ENCODE measurements around the gene TOMM34. TPM values are rescaled to one million over a fixed set of nuclear protein-coding genes. Genes with fewer than 3 reads are reported as not detected.

The TOMM34 gene
- total RNA-seq, 1 donor from 2014 or later, result 9.1 TPM

GRCh38 chr20:44936510-44936909 lies 23.7 kb downstream of the TOMM34 start:
- DNase-seq (ENCODE audit: low spot score), result no peak

- DNase-seq (ENCODE audit: low spot score), result no peak
Observed at GRCh38 chr20:44932916-44933315, 27.3 kb downstream of the TOMM34 start.

- DNase-seq (ENCODE audit: low spot score), result no peak
Observed at GRCh38 chr20:44931911-44932310, 28.3 kb downstream of the TOMM34 start.

GRCh38 chr20:44930517-44931168 lies 29.6 kb downstream of the TOMM34 start:
- no peak for DNase-seq (ENCODE audit: low spot score)

GRCh38 chr20:44928595-44928994 lies 31.6 kb downstream of the TOMM34 start:
- no peak for DNase-seq (ENCODE audit: low spot score)

- no peak for DNase-seq (ENCODE audit: low spot score)
Observed at GRCh38 chr20:44924541-44924940, 35.7 kb downstream of the TOMM34 start.

GRCh38 chr20:44921447-44921846 lies 38.8 kb downstream of the TOMM34 start:
- no peak for DNase-seq (ENCODE audit: low spot score)

GRCh38 chr20:44918761-44919160 lies 41.4 kb downstream of the TOMM34 start:
- no peak for DNase-seq (ENCODE audit: low spot score)

GRCh38 chr20:44918342-44918741 lies 41.9 kb downstream of the TOMM34 start:
- no peak for DNase-seq (ENCODE audit: low spot score)

- no peak for DNase-seq (ENCODE audit: low spot score)
Observed at GRCh38 chr20:44917399-44917798, 42.8 kb downstream of the TOMM34 start.

GRCh38 chr20:44916586-44916985 lies 43.6 kb downstream of the TOMM34 start:
- no peak for DNase-seq (ENCODE audit: low spot score)

- no peak for DNase-seq (ENCODE audit: low spot score)
Observed at GRCh38 chr20:44914924-44915323, 45.3 kb downstream of the TOMM34 start.

- DNase-seq (ENCODE audit: low spot score), result no peak
Observed at GRCh38 chr20:44912189-44912588, 48.0 kb downstream of the TOMM34 start.

GRCh38 chr20:44911264-44911921 lies 48.8 kb downstream of the TOMM34 start:
- no peak for DNase-seq (ENCODE audit: low spot score)

- no peak for DNase-seq (ENCODE audit: low spot score)
Observed at GRCh38 chr20:44910690-44911262, 49.4 kb downstream of the TOMM34 start.

- DNase-seq (ENCODE audit: low spot score), result no peak
Observed at GRCh38 chr20:44909872-44910689, 50.1 kb downstream of the TOMM34 start, which contains the start of gene PABPC1L. Gene PABPC1L, plus strand, starts transcription at chr20:44910060. Its CDS starts 84 bp downstream, at chr20:44910144.

GRCh38 chr20:44908987-44909871 lies 51.0 kb downstream of the TOMM34 start:
- DNase-seq (ENCODE audit: low spot score), result no peak

GRCh38 chr20:44904377-44904776 lies 55.8 kb downstream of the TOMM34 start:
- DNase-seq (ENCODE audit: low spot score), result no peak

GRCh38 chr20:44901974-44902373 lies 58.2 kb downstream of the TOMM34 start:
- DNase-seq (ENCODE audit: low spot score), result no peak

GRCh38 chr20:44900231-44900854 lies 59.9 kb downstream of the TOMM34 start:
- DNase-seq (ENCODE audit: low spot score), result no peak

Measured in mesenteric fat pad (tissue), 1 donor.